ENCODE data around the gene HNRNPM. TPM values are rescaled to one million over a fixed set of nuclear protein-coding genes. Genes with fewer than 3 reads are reported as not detected.

HNRNPM gene
- total RNA-seq, 3 donors from 2014 or later = 448 to 486 (median 453) TPM

- peaks cover 14% of the 10 kb centered on the region for H3K4me1 Mint-ChIP-seq (ENCODE audit: low read depth)
- no peak overlapping the region for H3K4me3 Mint-ChIP-seq
- peaks cover 24% of the 10 kb centered on the region for H3K36me3 Mint-ChIP-seq (ENCODE audit: insufficient read depth)
- no peak for DNase-seq
- H3K27me3 Mint-ChIP-seq (ENCODE audit: low read depth) = no peaks in the 10 kb centered on the region
- H3K9me3 Mint-ChIP-seq = no peaks in the 10 kb centered on the region
- no peak for ATAC-seq
Measured at GRCh38 chr19:8530061-8530679, 85.4 kb downstream of the HNRNPM start.

GRCh38 chr19:8531470-8531869 is 86.7 kb downstream of the HNRNPM start:
- H3K4me3 Mint-ChIP-seq = no peak overlapping the region

GRCh38 chr19:8532225-8532624 is 87.5 kb downstream of the HNRNPM start:
- H3K4me1 Mint-ChIP-seq (ENCODE audit: low read depth) = peaks cover 14% of the 10 kb centered on the region
- H3K27me3 Mint-ChIP-seq (ENCODE audit: low read depth) = no peaks in the 10 kb centered on the region
- H3K4me3 Mint-ChIP-seq = no peak overlapping the region
- peaks cover 24% of the 10 kb centered on the region for H3K36me3 Mint-ChIP-seq (ENCODE audit: insufficient read depth)
- DNase-seq (no peak), ATAC-seq (no peak)
- H3K9me3 Mint-ChIP-seq = no peaks in the 10 kb centered on the region

More at GRCh38 chr19:8531470-8531869, 86.7 kb downstream of the HNRNPM start:
- Mint-ChIP-seq H3K27me3 (ENCODE audit: low read depth) (no peaks in the 10 kb centered on the region), H3K4me1 (ENCODE audit: low read depth) (peaks cover 14% of the 10 kb centered on the region), H3K36me3 (ENCODE audit: insufficient read depth) (peaks cover 29% of the 10 kb centered on the region), H3K9me3 (no peaks in the 10 kb centered on the region)
- ATAC-seq (no peak), DNase-seq (no peak)

- ATAC-seq (no peak), DNase-seq (no peak)
- Mint-ChIP-seq H3K27me3 (ENCODE audit: low read depth) (no peaks in the 10 kb centered on the region), H3K36me3 (ENCODE audit: insufficient read depth) (peaks cover 5% of the 10 kb centered on the region), H3K4me3 (no peak overlapping the region), H3K9me3 (no peaks in the 10 kb centered on the region), H3K4me1 (ENCODE audit: low read depth) (no peaks in the 10 kb centered on the region)
Measured at GRCh38 chr19:8536282-8536681, 91.5 kb downstream of the HNRNPM start.

GRCh38 chr19:8537099-8537498 is 92.3 kb downstream of the HNRNPM start:
- ATAC-seq = no peak
- DNase-seq = no peak
- Mint-ChIP-seq H3K9me3 (no peaks in the 10 kb centered on the region), H3K4me3 (no peak overlapping the region), H3K4me1 (ENCODE audit: low read depth) (no peaks in the 10 kb centered on the region), H3K36me3 (ENCODE audit: insufficient read depth) (peaks cover 5% of the 10 kb centered on the region), H3K27me3 (ENCODE audit: low read depth) (no peaks in the 10 kb centered on the region)

Other genes with a start within 250 kb of the HNRNPM start
- gene CERS4, start 235.6 kb upstream of the HNRNPM start, total RNA-seq = 10 to 100 TPM; 16.8 to 24.1 (median 19.6) TPM
- 100 to 1,000 TPM; 142 to 175 (median 145) TPM for gene CD320, start 136.6 kb upstream of the HNRNPM start, total RNA-seq
- 10 to 100 TPM; 81.8 to 96.8 (median 93.0) TPM for gene NDUFA7, start 123.6 kb upstream of the HNRNPM start, total RNA-seq
- 1,000 to 10,000 TPM; 2,484 to 2,756 (median 2,693) TPM for gene RPS28, start 123.5 kb upstream of the HNRNPM start, total RNA-seq
- under 1 TPM in 2 of 3 donors, not detected in 1; 0.41 to 0.43 TPM for gene KANK3, start 101.7 kb upstream of the HNRNPM start, total RNA-seq
- under 1 TPM in 1 of 3 donors, not detected in 2; 0.24 TPM for gene ANGPTL4, start 80.8 kb upstream of the HNRNPM start, total RNA-seq
- gene RAB11B, start 54.6 kb upstream of the HNRNPM start, total RNA-seq = 10 to 100 TPM; 69.5 to 73.9 (median 71.4) TPM
- 1 to 10 TPM; 6.4 to 9.5 (median 6.7) TPM for gene MARCHF2, start 31.7 kb upstream of the HNRNPM start, total RNA-seq
- gene PRAM1, start 57.7 kb downstream of the HNRNPM start, total RNA-seq = under 1 TPM in 1 of 3 donors, not detected in 2; 0.13 TPM
- gene ZNF414, start 69.2 kb downstream of the HNRNPM start, total RNA-seq = 10 to 100 TPM; 27.8 to 31.2 (median 29.4) TPM
- gene MYO1F, start 132.5 kb downstream of the HNRNPM start, total RNA-seq = 1 to 10 TPM; 4.6 to 8.0 (median 6.6) TPM
- gene ADAMTS10, start 165.7 kb downstream of the HNRNPM start, total RNA-seq = 1 to 10 TPM; 1.1 to 3.1 (median 1.5) TPM
- not detected for gene NFILZ, start 185.7 kb downstream of the HNRNPM start, total RNA-seq